Muscle of leg (tissue), 11 donors: ENCODE results near the gene ACTN2. TPM values are rescaled to one million over a fixed set of nuclear protein-coding genes. Genes with fewer than 3 reads are reported as not detected.
A peak's percentile ranks its signal among the peaks of the same experiment; 100 is the strongest.

ENCODE experiments used
- DNase-seq: peaks from one replicate; pipeline ENCODE4 v3.0.0; 2013
- H3K27ac ChIP-seq: one replicate; pipeline ENCODE4 v1.5.1; 2013; ENCODE audit warnings: mild to moderate bottlenecking, low read length, control low read depth
- H3K27me3 ChIP-seq: one replicate; pipeline ENCODE4 v1.6.1; 2013; ENCODE audit warnings: low read length; ENCODE audit not compliant: control insufficient read depth, insufficient read depth
- H3K36me3 ChIP-seq: one replicate; pipeline ENCODE4 v1.6.1; 2013; ENCODE audit warnings: low read length; ENCODE audit not compliant: control insufficient read depth, insufficient read depth
- H3K4me1 ChIP-seq: one replicate; pipeline ENCODE4 v1.6.1; 2013; ENCODE audit warnings: low read length; ENCODE audit not compliant: control insufficient read depth, insufficient read depth
- H3K4me3 ChIP-seq: one replicate; pipeline ENCODE4 v1.5.1; 2013; ENCODE audit warnings: low read length, control low read depth
- H3K9me3 ChIP-seq: replicated peaks from 2 replicates; pipeline ENCODE4 v1.6.1; 2013; ENCODE audit warnings: low read depth, low read length; ENCODE audit not compliant: control insufficient read depth
- WGBS: methylation state at CpG from one replicate; pipeline ENCODE4 v1.1.5; 2013; ENCODE audit warnings: missing lambda C conversion rate; ENCODE audit not compliant: insufficient coverage; 5-methylcytosine and 5-hydroxymethylcytosine counted together
- polyA plus RNA-seq, 8 donors: library from polyadenylated mRNA; unstranded; fragments of 120-200 nt; gene quantifications; one replicate each; pipeline versions ENCODE4 v1.2.1 to v1.2.3, GENCODE V29; 2013; ENCODE audit warnings: inconsistent platforms in 1 of 8, low replicate concordance in 1 of 8; ENCODE audit not compliant: insufficient read length in 8 of 8, insufficient read depth in 1 of 8
- total RNA-seq: library from RNA; stranded (reverse); fragments of 120-200 nt; gene quantifications from one replicate; pipeline ENCODE4 v1.2.4, GENCODE V29; 2013

Gene ACTN2
- total and polyA plus RNA-seq, 9 donors: 522 to 1,966 (median 1,348) TPM

- H3K4me3 ChIP-seq: no peak overlapping the region
- H3K9me3 ChIP-seq: no peaks in the 10 kb centered on the region
- H3K36me3 ChIP-seq: peaks cover 23% of the 10 kb centered on the region
- no peak overlapping the region for H3K27ac ChIP-seq
- WGBS: 88% methylated on average over 5 of the region's 8 CpGs
- H3K27me3 ChIP-seq: no peaks in the 10 kb centered on the region
- H3K4me1 ChIP-seq: peaks cover 3% of the 10 kb centered on the region
- no peak for DNase-seq
Observed at GRCh38 chr1:236808564-236809130, 122.3 kb downstream of the ACTN2 start.

- no peaks in the 10 kb centered on the region for H3K27me3 ChIP-seq
- DNase-seq: peak; percentile 37
- H3K27ac ChIP-seq: no peak overlapping the region
- H3K4me1 ChIP-seq: peaks cover 3% of the 10 kb centered on the region
- no peaks in the 10 kb centered on the region for H3K9me3 ChIP-seq
- WGBS: no CpG with 5 or more reads among the region's 1 CpG
- H3K36me3 ChIP-seq: peaks cover 19% of the 10 kb centered on the region
- no peak overlapping the region for H3K4me3 ChIP-seq
Observed at GRCh38 chr1:236809148-236809547, 122.8 kb downstream of the ACTN2 start.

- Histone ChIP-seq H3K4me1 (peaks cover 3% of the 10 kb centered on the region), H3K36me3 (peaks cover 19% of the 10 kb centered on the region)
- WGBS: no CpG with 5 or more reads among the region's 3 CpGs
Observed at GRCh38 chr1:236810018-236810417, 123.7 kb downstream of the ACTN2 start.

GRCh38 chr1:236812334-236813030 is 126.2 kb downstream of the ACTN2 start:
- no peaks in the 10 kb centered on the region for H3K27me3 ChIP-seq
- H3K4me3 ChIP-seq: no peak overlapping the region
- H3K9me3 ChIP-seq: no peaks in the 10 kb centered on the region
- 100% methylated on average over 1 of the region's 5 CpGs for WGBS
- no peak for DNase-seq
- H3K36me3 ChIP-seq: peaks cover 33% of the 10 kb centered on the region
- peaks cover 3% of the 10 kb centered on the region for H3K4me1 ChIP-seq
- H3K27ac ChIP-seq: no peak overlapping the region

More at GRCh38 chr1:236810018-236810417, 123.7 kb downstream of the ACTN2 start:
- no peak for DNase-seq
- Histone ChIP-seq H3K27ac (no peak overlapping the region), H3K27me3 (no peaks in the 10 kb centered on the region), H3K9me3 (no peaks in the 10 kb centered on the region), H3K4me3 (no peak overlapping the region)

Other genes with a start within 250 kb of the ACTN2 start
- gene LGALS8, start 162.5 kb upstream of the ACTN2 start, total RNA-seq: 23.4 TPM
- 10 to 100 TPM; 22.7 to 33.5 (median 27.1) TPM for gene LGALS8, start 162.5 kb upstream of the ACTN2 start, polyA plus RNA-seq
- gene HEATR1, start 82.0 kb upstream of the ACTN2 start, total RNA-seq: 23.1 TPM
- 10 to 100 TPM; 13.3 to 21.6 (median 18.2) TPM for gene HEATR1, start 82.0 kb upstream of the ACTN2 start, polyA plus RNA-seq
- gene MTR, start 108.8 kb downstream of the ACTN2 start, total RNA-seq: 30.6 TPM
- 10 to 100 TPM; 14.0 to 21.1 (median 17.6) TPM for gene MTR, start 108.8 kb downstream of the ACTN2 start, polyA plus RNA-seq